GM12878 (cell line): ENCODE measurements around the gene MYCN. TPM values are rescaled to one million over a fixed set of nuclear protein-coding genes. Genes with fewer than 3 reads are reported as not detected.

Source experiments
- ATAC-seq: fragments of 200-7000 bp; cut with Tn5 transposase; 3 replicates; pipeline ENCODE4 v1.9.1; 2020; ENCODE audit warnings: mild to moderate bottlenecking, moderate library complexity
- BruUV-seq: library from RNA; stranded (reverse); fragments of 400-500 nt; replicated peaks from 2 replicates; lab custom pipeline; 2021; lab: Mats Ljungman, UMichigan
- CTCF ChIA-PET: fragments of 300-600 bp; sonication (Branson Sonifier 250); formaldehyde crosslinking; extraction: SDS; loops from one replicate; lab custom pipeline; 2021; ENCODE audit warnings: inconsistent platforms; lab: Yijun Ruan, JAX
- POLR2A ChIA-PET: fragments of 350-600 bp; formaldehyde crosslinking; extraction: SDS; loops from one replicate; lab custom pipeline; 2021; ENCODE audit warnings: inconsistent platforms; lab: Charles Lee
- RAD21 ChIA-PET: fragments of 300-600 bp; sonication (Branson Sonifier 250); formaldehyde crosslinking; loops from one replicate; lab custom pipeline; 2023; ENCODE audit warnings: antibody characterized with exemption; ENCODE audit not compliant: unreplicated experiment; lab: Charles Lee
- SMC1A ChIA-PET: fragments of 300-600 bp; sonication (Branson Sonifier 250); formaldehyde crosslinking; loops from one replicate; lab custom pipeline; 2023; ENCODE audit not compliant: unreplicated experiment, uncharacterized antibody; lab: Charles Lee
- DNase-seq: peaks from one replicate; pipeline ENCODE4 v3.0.0-alpha.2; 2011; ENCODE audit warnings: low read depth, low spot score
- FAIRE-seq: peaks from 3 replicates; lab custom pipeline; 2011; peaks lifted over from hg19 to GRCh38; lab: Jason Lieb, UNC
- H2AFZ ChIP-seq: 2 replicates; pipeline ENCODE4 v1.6.0; 2011; ENCODE audit warnings: low read depth, low read length, control low read depth; ENCODE audit not compliant: control insufficient read depth
- H3K27ac ChIP-seq: 2 replicates; pipeline ENCODE4 v1.5.1; 2011; ENCODE audit warnings: control low read depth; ENCODE audit not compliant: control insufficient read depth, insufficient read depth
- H3K27me3 ChIP-seq, 2 experiments: replicated peaks in 1 of 2; 2 replicates each; pipeline versions ENCODE4 v1.6.0 to v1.6.1; 2011; ENCODE audit warnings: low read length in 1 of 2; ENCODE audit not compliant: control insufficient read depth in 2 of 2, insufficient read depth in 2 of 2
- H3K36me3 ChIP-seq, 2 experiments: 2 replicates each; pipeline ENCODE4 v1.5.1; 2011; ENCODE audit warnings: low read length in 1 of 2; ENCODE audit not compliant: control insufficient read depth in 2 of 2, insufficient read depth in 2 of 2
- H3K4me1 ChIP-seq: 2 replicates; pipeline ENCODE4 v1.6.1; 2011; ENCODE audit warnings: mild to moderate bottlenecking, low read length, moderate library complexity, mixed read lengths; ENCODE audit not compliant: control insufficient read depth, insufficient read depth
- H3K4me2 ChIP-seq: 2 replicates; pipeline ENCODE4 v1.6.0; 2011; ENCODE audit warnings: control low read depth; ENCODE audit not compliant: control insufficient read depth, insufficient read depth
- H3K4me3 ChIP-seq: fragments of 200-600 bp; sonication (generic); 2 replicates; pipeline ENCODE4 v1.5.1; 2016
- H3K79me2 ChIP-seq: 2 replicates; pipeline ENCODE4 v1.6.0; 2011; ENCODE audit warnings: low read length; ENCODE audit not compliant: control insufficient read depth, insufficient read depth
- H3K9ac ChIP-seq: 2 replicates; pipeline ENCODE4 v1.8.0; 2011; ENCODE audit warnings: low read length, control low read depth, mixed read lengths; ENCODE audit not compliant: control insufficient read depth, insufficient read depth
- H3K9me3 ChIP-seq: replicated peaks from 3 replicates; pipeline ENCODE4 v1.5.1; 2011; ENCODE audit warnings: mild to moderate bottlenecking, low read length; ENCODE audit not compliant: control insufficient read depth, insufficient read depth
- H4K20me1 ChIP-seq: 2 replicates; pipeline ENCODE4 v1.6.0; 2011; ENCODE audit not compliant: control insufficient read depth, insufficient read depth
- BMI1 ChIP-seq: fragments of 450-650 bp; IDR thresholded peaks from 2 replicates; pipeline ENCODE4 v1.6.1; 2016; ENCODE audit warnings: mild to moderate bottlenecking, moderate library complexity, borderline replicate concordance
- CBFB ChIP-seq: IDR thresholded peaks from 2 replicates; pipeline ENCODE4 v1.6.1; 2016; ENCODE audit warnings: antibody characterized with exemption, low read depth
- CREB1 ChIP-seq: IDR thresholded peaks from 2 replicates; pipeline ENCODE4 v1.6.1; 2012; ENCODE audit warnings: low read depth, mild to moderate bottlenecking, inconsistent platforms
- EP300 ChIP-seq, 2 experiments: fragments of 150-350 bp in 1 of 2; IDR thresholded peaks; 2 replicates each; pipeline ENCODE4 v1.6.1; 2011 to 2012; ENCODE audit warnings: low read depth in 2 of 2, low read length in 2 of 2, borderline replicate concordance in 1 of 2, improper control_type of control experiment in 1 of 2, inconsistent platforms in 1 of 2; ENCODE audit not compliant: control insufficient read depth in 1 of 2
- FOXK2 ChIP-seq: fragments of 450-650 bp; IDR thresholded peaks from 2 replicates; pipeline ENCODE4 v1.6.1; 2017; ENCODE audit warnings: mild to moderate bottlenecking, moderate library complexity
- GATAD2B ChIP-seq: fragments of 450-650 bp; conservative IDR thresholded peaks from 2 replicates; pipeline ENCODE4 v1.6.1; 2017; ENCODE audit warnings: low read depth, mild to moderate bottlenecking, moderate library complexity
- IRF5 ChIP-seq: fragments of 450-650 bp; IDR thresholded peaks from 2 replicates; pipeline ENCODE4 v1.6.1; 2017; ENCODE audit warnings: borderline replicate concordance
- JUND ChIP-seq: IDR thresholded peaks from 2 replicates; pipeline ENCODE4 v1.6.1; 2012; ENCODE audit warnings: low read depth, mild to moderate bottlenecking, low read length, improper control_type of control experiment, moderate library complexity
- MTA3 ChIP-seq: IDR thresholded peaks from 2 replicates; pipeline ENCODE4 v1.6.1; 2012; ENCODE audit warnings: low read length, inconsistent platforms, borderline replicate concordance
- NFIC ChIP-seq: IDR thresholded peaks from 2 replicates; pipeline ENCODE4 v1.6.1; 2012; ENCODE audit warnings: low read depth, mild to moderate bottlenecking, inconsistent platforms, low read length, moderate library complexity
- NFYB ChIP-seq: IDR thresholded peaks from 2 replicates; pipeline ENCODE4 v1.6.1; 2011; ENCODE audit warnings: low read depth, mild to moderate bottlenecking, low read length, improper control_type of control experiment, moderate library complexity; ENCODE audit not compliant: insufficient read depth
- PML ChIP-seq: IDR thresholded peaks from 2 replicates; pipeline ENCODE4 v1.6.1; 2012; ENCODE audit warnings: low read length, inconsistent platforms
- RCOR1 ChIP-seq: conservative IDR thresholded peaks from 2 replicates; pipeline ENCODE4 v1.6.1; 2012; ENCODE audit warnings: low read depth, low read length, improper control_type of control experiment
- SP1 ChIP-seq: IDR thresholded peaks from one replicate; pipeline ENCODE4 v1.6.1; 2011; ENCODE audit warnings: low read depth, low read length
- TBL1XR1 ChIP-seq: IDR thresholded peaks from 2 replicates; pipeline ENCODE4 v1.6.1; 2012; ENCODE audit warnings: low read depth, low read length, improper control_type of control experiment
- TCF12 ChIP-seq: IDR thresholded peaks from 2 replicates; pipeline ENCODE4 v1.6.1; 2011; ENCODE audit warnings: low read depth, mild to moderate bottlenecking, low read length
- ZBTB40 ChIP-seq: fragments of 450-650 bp; IDR thresholded peaks from 2 replicates; pipeline ENCODE4 v1.6.1; 2016; ENCODE audit warnings: mild to moderate bottlenecking, moderate library complexity, borderline replicate concordance
- ZNF217 ChIP-seq: fragments of 450-650 bp; IDR thresholded peaks from 2 replicates; pipeline ENCODE4 v1.6.1; 2017; ENCODE audit warnings: antibody characterized with exemption, mild to moderate bottlenecking
- WGBS: methylation state at CpG from one replicate; pipeline ENCODE4 v1.1.6; 2016; ENCODE audit warnings: low lambda C conversion rate; ENCODE audit not compliant: insufficient replicate concordance, insufficient coverage; ENCODE audit errors: missing lambda C conversion rate; 5-methylcytosine and 5-hydroxymethylcytosine counted together
- in situ Hi-C: fragments of 300-500 bp; cut with MboI; formaldehyde crosslinking; loops from 9 replicates; pipeline ENCODE4 v1.14.3; 2018; ENCODE audit warnings: mixed read lengths
- intact Hi-C: fragments of 100-400 bp; cut with micrococcal nuclease; formaldehyde crosslinking; loops from one replicate; pipeline ENCODE4 v1.14.2; 2022; ENCODE audit not compliant: unreplicated experiment
- polyA plus RNA-seq, 11 experiments: library from polyadenylated mRNA; depleted of rRNA in 4 of 11; unstranded in 6 of 11; stranded (reverse) in 5 of 11; fragments of >200 nt; fragmentation: Nextera tagmentation in 4 of 11; fragmentation: Illumina TruSeq in 1 of 11; extraction: Ambion mirVana in 4 of 11; extraction: Trizol in 1 of 11; gene quantifications; 1 replicate in 1 of 11; 2 replicates in 10 of 11; pipeline versions ENCODE4 v1.2.1 to v1.2.3, GENCODE V29; 2011 to 2016; ENCODE audit warnings: inconsistent platforms in 2 of 11, missing spikeins in 2 of 11, low read depth in 1 of 11
- total RNA-seq, 4 experiments: library from RNA; depleted of rRNA in 3 of 4; stranded (reverse); fragments of >200 nt in 3 of 4; fragmentation: Illumina TruSeq in 1 of 4; extraction: Trizol in 1 of 4; gene quantifications; 2 replicates each; pipeline versions ENCODE4 v1.2.1 to v1.2.3, GENCODE V29; 2013 to 2021
- TF ChIP-seq, protein P1 (sequence below): IDR thresholded peaks from 2 replicates; pipeline ENCODE4 v1.6.1; 2011; ENCODE audit warnings: borderline replicate concordance, low read depth, mild to moderate bottlenecking, moderate library complexity, low read length; ENCODE audit not compliant: insufficient read depth, poor library complexity, severe bottlenecking

The MYCN gene
- total and polyA plus RNA-seq, 10 of the 15 experiments (the other 5 are each of a cell fraction or from before 2014, with no cell fraction given), result not detected

DNA sequence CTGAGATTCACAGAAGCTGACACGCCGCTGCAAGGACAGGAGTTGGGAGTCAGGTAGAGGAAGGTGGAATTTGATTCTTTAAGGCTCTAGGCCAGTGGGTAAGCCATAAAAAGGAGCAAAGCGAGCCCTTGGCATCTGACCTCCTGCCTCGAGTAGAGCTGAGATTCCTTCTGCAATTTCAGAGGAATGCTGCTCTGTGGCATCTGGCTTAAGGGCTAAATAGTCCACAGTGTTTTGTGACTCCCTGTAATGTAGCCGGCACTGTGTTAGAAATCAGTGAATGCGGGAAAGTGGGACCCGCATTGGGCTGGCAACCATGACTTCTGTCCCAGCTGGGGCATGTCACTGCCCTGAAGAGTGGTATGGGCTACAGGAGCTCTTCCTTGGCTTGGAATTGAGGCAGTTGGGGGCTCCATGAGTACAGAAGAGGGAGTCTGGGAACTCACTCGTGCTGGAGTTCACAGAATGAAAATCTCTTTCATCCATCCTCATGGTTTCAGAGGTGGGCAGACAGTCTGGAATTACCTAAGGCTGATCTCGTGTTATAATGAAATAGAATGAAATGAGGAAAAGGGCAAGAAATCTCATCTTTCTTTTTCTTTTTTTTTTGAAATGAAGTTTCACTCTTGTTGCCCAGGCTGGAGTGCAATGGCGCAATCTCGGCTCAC lies 12.7 kb upstream of the MYCN start:
- ChIA-PET CTCF (no interaction called here), SMC1A (no interaction called here), RAD21 (no interaction called here), POLR2A (no interaction called here)
- no TSS peak for BruUV-seq
- Histone ChIP-seq H2AFZ (no peak overlapping the region), H3K27me3 (peaks cover 0 to 2% of the 10 kb centered on the region in 2 experiments; a peak in 2 of 4 replicates), H3K9me3 (no peaks in the 10 kb centered on the region), H3K4me3 (no peak overlapping the region), H3K79me2 (no peaks in the 10 kb centered on the region), H3K36me3 (no peaks in the 10 kb centered on the region), H3K4me1 (no peaks in the 10 kb centered on the region), H3K27ac (no peak overlapping the region), H4K20me1 (no peaks in the 10 kb centered on the region), H3K4me2 (no peak overlapping the region), H3K9ac (no peak overlapping the region)
- intact Hi-C loops, result no loop called here
- ATAC-seq, result no peak
- no peak for FAIRE-seq
- DNase-seq, result no peak
- 40% methylated on average over 11 of the region's 11 CpGs for WGBS
- in situ Hi-C loops, result loop anchor here (25.0 kb wide), 1 partner anchor 835 kb away; no protein-coding TSS in a partner anchor
- TF ChIP-seq CREB1, result no peak
- no peak for TF ChIP-seq IRF5
- TF ChIP-seq EP300 (IDR thresholded peaks at IDR 0.05; ENCODE audit: borderline replicate concordance in 1 of 2, control insufficient read depth in 1 of 2, low read depth in 2 of 2, low read length in 2 of 2), result no peak
- TF ChIP-seq BMI1, result no peak
- TF ChIP-seq, protein P1, sequence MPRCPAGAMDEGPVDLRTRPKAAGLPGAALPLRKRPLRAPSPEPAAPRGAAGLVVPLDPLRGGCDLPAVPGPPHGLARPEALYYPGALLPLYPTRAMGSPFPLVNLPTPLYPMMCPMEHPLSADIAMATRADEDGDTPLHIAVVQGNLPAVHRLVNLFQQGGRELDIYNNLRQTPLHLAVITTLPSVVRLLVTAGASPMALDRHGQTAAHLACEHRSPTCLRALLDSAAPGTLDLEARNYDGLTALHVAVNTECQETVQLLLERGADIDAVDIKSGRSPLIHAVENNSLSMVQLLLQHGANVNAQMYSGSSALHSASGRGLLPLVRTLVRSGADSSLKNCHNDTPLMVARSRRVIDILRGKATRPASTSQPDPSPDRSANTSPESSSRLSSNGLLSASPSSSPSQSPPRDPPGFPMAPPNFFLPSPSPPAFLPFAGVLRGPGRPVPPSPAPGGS, result no peak
- no peak for TF ChIP-seq JUND
- no peak for TF ChIP-seq FOXK2
- no peak for TF ChIP-seq NFIC
- no peak for TF ChIP-seq CBFB
- TF ChIP-seq ZBTB40, result no peak
- TF ChIP-seq GATAD2B, result no peak
- TF ChIP-seq SP1, result no peak
- no peak for TF ChIP-seq TCF12
- TF ChIP-seq RCOR1, result no peak
- no peak for TF ChIP-seq PML
- no peak for TF ChIP-seq ZNF217
- no peak for TF ChIP-seq NFYB
- no peak for TF ChIP-seq MTA3
- TF ChIP-seq TBL1XR1, result no peak
